Heart right ventricle (tissue), 16 donors: ENCODE data around the gene ARF1. TPM values are rescaled to one million over a fixed set of nuclear protein-coding genes. Genes with fewer than 3 reads are reported as not detected.

Experiments
- ATAC-seq, 8 donors: fragments of 200-7000 bp; cut with Tn5 transposase; one replicate each; pipeline ENCODE4 v1.9.1; 2020; ENCODE audit warnings: mild to moderate bottlenecking in 8 of 8, moderate library complexity in 8 of 8, moderate number of reproducible peaks in 1 of 8
- DNase-seq, 2 donors: peaks; one replicate each; pipeline ENCODE4 v3.0.0-alpha.2; 2020
- H3K27ac ChIP-seq, 10 donors: fragments of 200-600 bp; sonication (generic) in 2 of 10; one replicate each; pipeline versions ENCODE4 v1.5.0 to v1.8.0; 2020 to 2022; ENCODE audit warnings: mild to moderate bottlenecking in 3 of 10
- H3K27me3 ChIP-seq, 7 donors: fragments of 200-600 bp; one replicate each; pipeline ENCODE4 v1.8.0; 2021 to 2022; ENCODE audit warnings: mild to moderate bottlenecking in 2 of 7
- H3K36me3 ChIP-seq, 9 donors: fragments of 200-600 bp; sonication (generic) in 1 of 9; one replicate each; pipeline versions ENCODE4 v1.5.0 to v1.8.0; 2020 to 2022; ENCODE audit warnings: mild to moderate bottlenecking in 2 of 9
- H3K4me1 ChIP-seq, 9 donors: fragments of 200-600 bp; sonication (generic) in 1 of 9; one replicate each; pipeline versions ENCODE4 v1.5.0 to v1.8.0; 2020 to 2022; ENCODE audit warnings: mild to moderate bottlenecking in 4 of 9
- H3K4me3 ChIP-seq, 10 donors: fragments of 200-600 bp; sonication (generic) in 2 of 10; one replicate each; pipeline versions ENCODE4 v1.5.0 to v1.8.0; 2020 to 2022; ENCODE audit warnings: mild to moderate bottlenecking in 7 of 10, moderate library complexity in 2 of 10
- H3K9me3 ChIP-seq, 11 donors: fragments of 200-600 bp in 10 of 11; sonication (generic) in 2 of 11; one replicate each; pipeline versions ENCODE4 v1.5.0 to v1.8.0; 2013 to 2022; ENCODE audit warnings: mild to moderate bottlenecking in 2 of 11, control low read depth in 1 of 11, moderate library complexity in 1 of 11
- WGBS, 2 donors: extraction: QIAGEN DNeasy Blood & Tissue Kit; methylation state at CpG; one replicate each; pipeline ENCODE4 v1.1.7; 2013; ENCODE audit warnings: inconsistent platforms in 1 of 2; 5-methylcytosine and 5-hydroxymethylcytosine counted together
- intact Hi-C, 10 donors: fragments of 100-400 bp; cut with DNase I; formaldehyde crosslinking; loops; one replicate each; pipeline versions ENCODE4 v1.11.1 to v1.14.2; 2022
- polyA plus RNA-seq, 2 donors: library from polyadenylated mRNA; stranded (reverse); fragments of 200-250 nt; gene quantifications; one replicate each; pipeline ENCODE4 v1.2.3, GENCODE V29; 2013
- total RNA-seq, 10 donors: library from RNA; stranded (reverse); fragmentation: NEBNext Ultra II Directional in 3 of 10; extraction: Animal tissue kit (Norgen Biotek cat#: 25700) in 3 of 10; gene quantifications; one replicate each; pipeline versions ENCODE4 v1.2.1 to v1.2.4, GENCODE V29; 2021 to 2023
- TF ChIP-seq, protein P1 (sequence below), 9 donors: fragments of 200-600 bp; sonication (generic) in 2 of 9; IDR thresholded peaks; one replicate each; pipeline versions ENCODE4 v1.5.0 to v1.8.0; 2021 to 2022; ENCODE audit warnings: antibody characterized with exemption in 9 of 9, mild to moderate bottlenecking in 5 of 9, moderate library complexity in 1 of 9
- donor health status: Arrhythmogenic right ventricular cardiomyopathy.
- donor health status: ischemic (EF 13 %, LVEDD 7.1; RV severe dilation, severe dysfunction).
- donor health status: healthy with polysubstance abuse.
- donor health status: DM: no; HTN: yes; CAD: no.
- donor health status: DM: no; HTN: no; CAD: no.
- donor health status: ischemic (EF 25% LVEDD 6.9; RV normal size, moderate dysfunction).
- donor health status: ischemic (EF 25% LVEDD 5.7; RV mildly dilated, moderate dysfunction).
- donor health status: healthy.
- donor health status: DM: yes; HTN: yes; CAD: no.
- donor health status: Ischemic cardiomyopathy.
- donor health status: ischemic (EF 35%, LVEDD 5.7; RV mildly dilated, moderate dysfunction).
- donor health status: nonischemic (EF 11% LVEDD 7.7; RV severe dilation, severe dysfunction).
- donor health status: DM: yes; HTN: yes; CAD: no.
- donor health status: PGD.
- donor health status: ischemic (EF 29% LVEDD 5.4; RV normal size, mild dysfunction).
- donor health status: nonischemic (EF 23%, LVEDD 6.1; RV moderate dilation, normal function).

Gene ARF1
- total and polyA plus RNA-seq, 12 donors: 204 to 498 (median 338) TPM

DNA sequence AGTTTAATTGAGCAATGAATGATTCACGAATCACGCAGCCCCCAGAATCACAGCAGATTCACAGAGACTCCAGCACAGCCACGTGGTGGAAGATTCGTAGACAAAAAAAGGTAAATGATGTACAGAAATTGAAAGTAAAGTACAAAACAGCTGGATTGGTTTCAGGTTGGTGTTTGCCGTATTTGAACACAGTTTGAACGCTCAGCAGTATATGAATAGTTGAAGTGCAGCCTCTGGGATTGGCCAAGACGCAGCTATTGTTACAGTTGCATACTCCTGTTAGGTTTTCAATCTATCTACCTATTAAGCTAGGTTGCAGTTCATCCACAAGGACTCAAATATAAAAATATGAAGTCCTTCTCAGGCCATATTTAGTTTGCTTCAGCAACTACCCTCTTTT, 29.7 kb downstream of the ARF1 start:
- ATAC-seq: no peak
- no peak for DNase-seq
- Histone ChIP-seq H3K4me1 (peaks cover 7 to 26% (median 21%) of the 10 kb centered on the region in 9 donors), H3K4me3 (no peak overlapping the region), H3K9me3 (no peaks in the 10 kb centered on the region), H3K27me3 (no peaks in the 10 kb centered on the region), H3K27ac (no peak overlapping the region), H3K36me3 (peaks cover 0 to 8% (median 0%) of the 10 kb centered on the region in 9 donors)
- intact Hi-C loops: no loop called here
- WGBS, 2 donors: 90 to 95% methylated on average over 7 of the region's 7 CpGs
- TF ChIP-seq, protein P1, sequence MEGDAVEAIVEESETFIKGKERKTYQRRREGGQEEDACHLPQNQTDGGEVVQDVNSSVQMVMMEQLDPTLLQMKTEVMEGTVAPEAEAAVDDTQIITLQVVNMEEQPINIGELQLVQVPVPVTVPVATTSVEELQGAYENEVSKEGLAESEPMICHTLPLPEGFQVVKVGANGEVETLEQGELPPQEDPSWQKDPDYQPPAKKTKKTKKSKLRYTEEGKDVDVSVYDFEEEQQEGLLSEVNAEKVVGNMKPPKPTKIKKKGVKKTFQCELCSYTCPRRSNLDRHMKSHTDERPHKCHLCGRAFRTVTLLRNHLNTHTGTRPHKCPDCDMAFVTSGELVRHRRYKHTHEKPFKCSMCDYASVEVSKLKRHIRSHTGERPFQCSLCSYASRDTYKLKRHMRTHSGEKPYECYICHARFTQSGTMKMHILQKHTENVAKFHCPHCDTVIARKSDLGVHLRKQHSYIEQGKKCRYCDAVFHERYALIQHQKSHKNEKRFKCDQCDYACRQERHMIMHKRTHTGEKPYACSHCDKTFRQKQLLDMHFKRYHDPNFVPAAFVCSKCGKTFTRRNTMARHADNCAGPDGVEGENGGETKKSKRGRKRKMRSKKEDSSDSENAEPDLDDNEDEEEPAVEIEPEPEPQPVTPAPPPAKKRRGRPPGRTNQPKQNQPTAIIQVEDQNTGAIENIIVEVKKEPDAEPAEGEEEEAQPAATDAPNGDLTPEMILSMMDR (IDR thresholded peaks at IDR 0.05): no peak

DNA sequence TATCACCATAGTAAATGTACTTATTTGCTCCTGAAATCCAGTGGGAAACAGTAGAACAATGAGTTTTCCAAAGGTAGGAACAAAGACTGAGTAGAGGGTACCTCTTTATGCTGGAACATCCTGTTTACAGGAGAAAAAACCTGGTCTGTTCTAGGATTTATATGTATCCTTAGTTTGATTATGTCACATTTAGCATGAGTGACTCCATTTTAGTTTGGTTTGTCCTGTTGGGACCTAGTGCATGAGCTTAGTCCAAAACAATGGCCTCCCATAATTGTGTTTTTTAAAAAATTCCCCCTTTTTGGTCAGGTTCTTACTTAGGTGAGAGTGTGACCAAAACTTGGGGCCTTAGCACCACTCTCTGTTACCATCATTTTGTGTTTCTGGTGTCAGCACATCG, 30.1 kb downstream of the ARF1 start:
- Histone ChIP-seq H3K9me3 (peaks cover 0 to 4% (median 0%) of the 10 kb centered on the region in 11 donors), H3K4me3 (no peak overlapping the region), H3K27ac (no peak overlapping the region), H3K36me3 (peaks cover 0 to 4% (median 0%) of the 10 kb centered on the region in 9 donors), H3K4me1 (peaks cover 7 to 23% (median 20%) of the 10 kb centered on the region in 9 donors), H3K27me3 (no peaks in the 10 kb centered on the region)
- 67 to 88% methylated on average over 1 of the region's 1 CpG for WGBS, 2 donors
- TF ChIP-seq, protein P1 (IDR thresholded peaks at IDR 0.05): no peak
- intact Hi-C loops: no loop called here
- DNase-seq (no peak), ATAC-seq (no peak)

DNA sequence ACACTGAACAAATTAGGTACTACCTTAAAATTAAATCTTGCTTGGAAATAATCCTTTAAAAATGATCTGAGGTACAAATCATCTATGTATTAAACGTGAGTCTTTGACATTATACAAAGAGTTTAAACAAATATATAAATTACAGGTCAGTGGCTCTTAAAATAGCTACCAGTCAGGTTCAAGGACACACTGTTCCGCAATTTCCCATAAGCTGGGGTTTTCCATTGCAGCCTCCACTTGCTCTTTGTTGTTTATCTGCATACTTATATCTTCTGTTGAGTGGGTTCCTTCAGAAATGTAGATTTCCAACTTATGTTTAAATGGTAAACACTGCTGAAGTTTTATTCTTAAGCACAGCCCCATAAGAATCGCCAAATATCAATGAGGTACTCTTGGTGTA, 32.3 kb downstream of the ARF1 start:
- Histone ChIP-seq H3K9me3 (peaks cover 0 to 11% (median 0%) of the 10 kb centered on the region in 11 donors), H3K4me3 (no peak overlapping the region), H3K36me3 (no peaks in the 10 kb centered on the region), H3K4me1 (peaks cover 0 to 9% (median 6%) of the 10 kb centered on the region in 9 donors), H3K27me3 (no peaks in the 10 kb centered on the region), H3K27ac (no peak overlapping the region)
- WGBS, 2 donors: 71 to 76% methylated on average over 3 of the region's 3 CpGs
- intact Hi-C loops: no loop called here
- ATAC-seq (no peak), DNase-seq (no peak)
- TF ChIP-seq, protein P1 (IDR thresholded peaks at IDR 0.05): no peak

DNA sequence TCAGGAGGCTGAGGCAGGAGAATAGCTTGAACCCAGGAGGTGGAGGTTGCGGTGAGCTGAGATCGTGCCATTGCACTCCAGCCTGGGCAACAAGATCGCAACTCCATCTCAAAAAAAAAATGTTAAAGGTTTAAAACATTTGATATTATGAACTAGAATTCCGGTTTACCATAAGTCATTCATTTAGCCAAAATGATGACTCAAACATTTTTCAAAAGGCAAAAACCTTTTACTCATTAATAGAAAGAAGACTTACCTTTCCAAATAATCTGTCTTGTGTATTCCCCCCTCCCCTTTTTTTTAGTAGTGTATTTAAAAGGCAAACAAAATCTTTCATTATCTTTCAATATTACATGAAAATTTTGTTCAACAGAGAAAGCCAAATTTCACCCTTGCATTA, 34.8 kb downstream of the ARF1 start:
- Histone ChIP-seq H3K36me3 (no peaks in the 10 kb centered on the region), H3K4me1 (no peaks in the 10 kb centered on the region), H3K27me3 (no peaks in the 10 kb centered on the region), H3K4me3 (no peak overlapping the region), H3K27ac (no peak overlapping the region), H3K9me3 (peaks cover 0 to 11% (median 0%) of the 10 kb centered on the region in 11 donors)
- no peak for ATAC-seq
- 98% methylated on average over 4 of the region's 4 CpGs for WGBS, 2 donors
- TF ChIP-seq, protein P1 (IDR thresholded peaks at IDR 0.05): no peak
- no peak for DNase-seq
- intact Hi-C loops: no loop called here
